RWPE2 (cell line): ENCODE results near the gene ACTMAP.
A peak's percentile ranks its signal among the peaks of the same experiment; 100 is the strongest.

ENCODE experiments used
- ATAC-seq: fragments of 200-7000 bp; cut with Tn5 transposase; 3 replicates; pipeline ENCODE4 v1.9.1; 2021; ENCODE audit warnings: low read depth
- DNase-seq: peaks from one replicate; pipeline ENCODE4 v3.0.0-alpha.2; 2020; ENCODE audit warnings: low spot score
- H3K27ac ChIP-seq: fragments of 450-650 bp; 2 replicates; pipeline ENCODE4 v1.5.1; 2017; ENCODE audit warnings: mild to moderate bottlenecking; ENCODE audit not compliant: poor library complexity, severe bottlenecking
- H3K27me3 ChIP-seq: fragments of 250-450 bp; sonication (Bioruptor Pico); 2 replicates; pipeline ENCODE4 v1.5.1; 2021; ENCODE audit warnings: mild to moderate bottlenecking, moderate library complexity; ENCODE audit not compliant: insufficient read depth, poor library complexity, severe bottlenecking
- H3K36me3 ChIP-seq: fragments of 250-450 bp; sonication (Bioruptor Pico); 2 replicates; pipeline ENCODE4 v1.5.1; 2020; ENCODE audit warnings: low read depth, mild to moderate bottlenecking, moderate library complexity
- H3K4me1 ChIP-seq: fragments of 250-450 bp; sonication (Bioruptor Pico); 2 replicates; pipeline ENCODE4 v1.5.1; 2021; ENCODE audit warnings: mild to moderate bottlenecking, moderate library complexity; ENCODE audit not compliant: insufficient read depth, poor library complexity, severe bottlenecking
- H3K4me3 ChIP-seq: fragments of 250-450 bp; sonication (Bioruptor Pico); 2 replicates; pipeline ENCODE4 v1.5.1; 2021; ENCODE audit warnings: mild to moderate bottlenecking, moderate library complexity; ENCODE audit not compliant: severe bottlenecking
- H3K9me3 ChIP-seq: fragments of 250-450 bp; sonication (Bioruptor Pico); 2 replicates; pipeline ENCODE4 v1.5.1; 2021; ENCODE audit warnings: mild to moderate bottlenecking, moderate library complexity; ENCODE audit not compliant: severe bottlenecking
- CTCF ChIP-seq: fragments of 450-650 bp; IDR thresholded peaks from one replicate; pipeline ENCODE4 v1.5.1; 2017; ENCODE audit warnings: mild to moderate bottlenecking, moderate library complexity; ENCODE audit not compliant: poor library complexity, severe bottlenecking

The ACTMAP gene

GRCh38 chr19:40750874-40751537 is 729 bp upstream of the ACTMAP start, which contains the start of gene SNRPA:
TSS of gene SNRPA (plus strand) at chr19:40751203. CDS start at chr19:40751409, 206 bp downstream.
- H3K9me3 ChIP-seq, result no peaks in the 10 kb centered on the region
- ATAC-seq (peak; percentile 73), DNase-seq (peak; percentile 98)
- no peaks in the 10 kb centered on the region for H3K27me3 ChIP-seq
- H3K4me1 ChIP-seq, result peaks cover 23% of the 10 kb centered on the region
- H3K36me3 ChIP-seq, result peaks cover 35% of the 10 kb centered on the region
- TF ChIP-seq CTCF, result no peak
- peak within 1 kb of the TSS; percentile 80 for H3K27ac ChIP-seq
- peak within 1 kb of the TSS; percentile 67 for H3K4me3 ChIP-seq

GRCh38 chr19:40747536-40747935 is 2.7 kb downstream of the ACTMAP start:
- H3K27ac ChIP-seq, result no peak overlapping the region
- H3K9me3 ChIP-seq, result no peaks in the 10 kb centered on the region
- peaks cover 7% of the 10 kb centered on the region for H3K4me1 ChIP-seq
- H3K4me3 ChIP-seq, result no peak overlapping the region
- TF ChIP-seq CTCF, result no peak
- DNase-seq, result no peak
- no peak for ATAC-seq
- H3K27me3 ChIP-seq, result no peaks in the 10 kb centered on the region
- peaks cover 8% of the 10 kb centered on the region; the same call in 1 of the 2 replicates for H3K36me3 ChIP-seq

- H3K27me3 ChIP-seq, result no peaks in the 10 kb centered on the region
- no peaks in the 10 kb centered on the region for H3K9me3 ChIP-seq
- H3K27ac ChIP-seq, result no peak overlapping the region
- no peak overlapping the region for H3K4me3 ChIP-seq
- DNase-seq (no peak), ATAC-seq (no peak)
- TF ChIP-seq CTCF, result no peak
- no peaks in the 10 kb centered on the region for H3K36me3 ChIP-seq
- peaks cover 7% of the 10 kb centered on the region for H3K4me1 ChIP-seq
These were observed 4.9 kb downstream of the ACTMAP start for GRCh38 chr19:40745402-40745780.

GRCh38 chr19:40744554-40745401 is 5.5 kb downstream of the ACTMAP start:
- no peak overlapping the region for H3K27ac ChIP-seq
- no peak for DNase-seq
- H3K4me1 ChIP-seq, result peaks cover 5% of the 10 kb centered on the region
- no peak for ATAC-seq
- TF ChIP-seq CTCF, result no peak
- peaks cover 4% of the 10 kb centered on the region; the same call in 1 of the 2 replicates for H3K36me3 ChIP-seq
- no peaks in the 10 kb centered on the region for H3K9me3 ChIP-seq
- H3K27me3 ChIP-seq, result no peaks in the 10 kb centered on the region
- no peak overlapping the region for H3K4me3 ChIP-seq

GRCh38 chr19:40743926-40744325 is 6.4 kb downstream of the ACTMAP start:
- DNase-seq, result no peak
- no peaks in the 10 kb centered on the region for H3K4me1 ChIP-seq
- no peak for ATAC-seq

More at GRCh38 chr19:40743926-40744325, 6.4 kb downstream of the ACTMAP start:
- Histone ChIP-seq H3K4me3 (no peak overlapping the region), H3K27me3 (no peaks in the 10 kb centered on the region), H3K36me3 (peaks cover 13% of the 10 kb centered on the region), H3K9me3 (no peaks in the 10 kb centered on the region), H3K27ac (no peak overlapping the region)
- no peak for TF ChIP-seq CTCF
